Measurements from ENCODE around the gene TMEM213. TPM values are rescaled to one million over a fixed set of nuclear protein-coding genes. Genes with fewer than 3 reads are reported as not detected.

The TMEM213 gene
- total and polyA plus RNA-seq, 10 donors: 0.05 TPM; not detected in 9

DNA sequence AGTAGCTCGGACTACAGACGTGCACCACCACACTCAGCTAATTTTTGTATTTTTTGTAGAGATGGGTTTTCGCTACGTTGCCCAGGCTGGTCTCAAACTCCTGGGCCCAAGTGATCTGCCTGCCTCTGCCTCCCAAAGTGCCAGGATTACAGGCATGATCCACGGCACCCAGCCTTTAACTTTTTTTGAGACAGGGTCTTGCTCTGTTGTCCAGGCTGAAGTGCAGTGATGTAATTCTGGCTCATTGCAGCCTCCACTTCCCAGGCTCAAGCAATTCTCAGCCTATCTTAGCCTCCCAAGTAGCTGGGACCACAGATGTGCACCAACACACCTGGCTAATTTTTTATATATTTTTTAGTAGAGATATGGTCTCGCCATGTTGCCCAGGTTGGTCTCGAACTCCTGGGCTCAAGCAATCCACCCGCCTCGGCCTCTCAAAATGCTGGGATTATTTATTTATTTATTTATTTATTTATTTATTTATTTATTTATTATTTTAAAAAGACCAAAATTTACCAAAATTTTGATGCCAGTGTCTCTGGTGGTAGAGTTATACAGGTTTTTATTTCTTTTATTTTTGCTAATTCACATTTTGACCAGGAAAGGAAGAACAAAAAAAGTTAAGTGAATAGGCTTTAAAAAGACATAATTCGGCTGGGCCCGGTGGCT, 25.2 kb downstream of the TMEM213 start:
- Histone ChIP-seq H3K27me3 (replicated peaks in 1 of 7) (peaks cover 0 to 3% (median 0%) of the 10 kb centered on the region in 7 donors), H3K4me3 (no peak overlapping the region), H3K4me1 (no peaks in the 10 kb centered on the region), H3K9me3 (peaks cover 0 to 5% (median 0%) of the 10 kb centered on the region in 8 donors), H3K36me3 (no peaks in the 10 kb centered on the region), H3K27ac (no peak overlapping the region)
- TF ChIP-seq CTCF (IDR thresholded peaks at IDR 0.05 in 8 of 11, conservative IDR thresholded peaks at IDR 0.05 in 3 of 11) (no peak), POLR2A (IDR thresholded peaks at IDR 0.05) (no peak), POLR2AphosphoS5 (IDR thresholded peaks at IDR 0.05) (no peak)
- intact Hi-C loops (cut with DNase I; ENCODE audit: low total_unique reads): no loop called here
- 88 to 97% (median 91%) methylated on average over 11 of the region's 11 CpGs for WGBS, 5 donors
- no peak for DNase-seq

DNA sequence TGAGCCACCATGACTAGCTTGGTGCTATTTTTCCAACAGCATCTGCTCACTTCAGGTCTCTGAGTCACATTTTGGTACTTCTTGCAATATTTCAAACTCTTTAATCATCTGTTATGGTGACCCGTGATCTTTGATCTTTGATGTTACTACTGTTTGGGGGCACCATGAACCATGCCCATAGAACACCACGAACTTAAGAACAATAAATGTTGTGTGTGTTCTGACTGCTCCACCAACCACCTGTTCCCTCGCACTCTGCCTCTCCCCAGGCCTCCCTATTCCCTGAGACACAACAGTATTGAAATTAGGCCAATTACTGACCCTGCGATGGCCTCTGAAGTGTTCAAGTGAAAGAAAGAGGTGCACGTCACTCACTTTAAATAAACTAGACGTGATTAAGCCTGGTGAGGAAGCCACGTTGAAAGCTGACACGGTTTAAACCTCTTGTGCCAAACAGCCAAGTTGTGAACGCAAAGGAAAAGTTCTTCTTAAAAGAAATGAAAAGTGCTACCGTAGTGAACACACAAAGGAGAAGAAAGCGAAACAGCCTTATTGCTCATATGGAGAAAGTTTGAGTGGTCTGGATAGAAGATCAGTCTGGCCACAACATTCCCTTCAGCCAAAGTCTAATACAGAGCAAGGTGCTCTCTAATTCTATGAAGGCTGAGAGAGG, 27.4 kb downstream of the TMEM213 start:
- TF ChIP-seq CTCF (IDR thresholded peaks at IDR 0.05 in 8 of 11, conservative IDR thresholded peaks at IDR 0.05 in 3 of 11) (no peak), POLR2AphosphoS5 (IDR thresholded peaks at IDR 0.05) (no peak), POLR2A (IDR thresholded peaks at IDR 0.05) (no peak)
- H3K4me1 ChIP-seq: no peaks in the 10 kb centered on the region
- no peak for DNase-seq
- peaks cover 0 to 3% (median 0%) of the 10 kb centered on the region in 7 donors for H3K27me3 ChIP-seq (replicated peaks in 1 of 7)
- intact Hi-C loops (cut with DNase I; ENCODE audit: low total_unique reads): no loop called here
- H3K36me3 ChIP-seq: no peaks in the 10 kb centered on the region
- H3K27ac ChIP-seq: no peak overlapping the region
- 81 to 90% (median 85%) methylated on average over 11 of the region's 11 CpGs for WGBS, 5 donors
- peaks cover 0 to 5% (median 0%) of the 10 kb centered on the region in 8 donors for H3K9me3 ChIP-seq
- H3K4me3 ChIP-seq: no peak overlapping the region

DNA sequence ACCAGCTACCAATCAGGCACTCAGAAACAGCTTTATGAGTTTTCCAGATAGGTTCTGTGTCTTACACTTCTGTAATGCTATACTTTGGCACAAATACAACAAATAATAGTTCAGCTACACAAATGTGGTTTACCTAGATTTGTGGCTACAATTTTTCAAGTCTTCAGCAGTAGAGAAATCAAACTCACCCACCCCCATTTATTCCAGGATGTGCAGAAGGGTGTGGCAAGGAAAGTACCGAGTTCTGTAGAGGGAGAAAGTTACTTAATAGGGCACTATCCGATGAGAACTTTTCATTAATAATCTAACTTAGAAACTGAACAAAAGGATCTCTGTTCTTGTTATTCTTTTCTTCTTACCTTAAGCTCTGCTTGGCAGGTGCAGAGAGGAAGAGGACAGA, 30.5 kb downstream of the TMEM213 start:
- Histone ChIP-seq H3K4me1 (no peaks in the 10 kb centered on the region), H3K36me3 (no peaks in the 10 kb centered on the region), H3K27me3 (replicated peaks in 1 of 7) (peaks cover 0 to 3% (median 0%) of the 10 kb centered on the region in 7 donors), H3K9me3 (peaks cover 0 to 5% (median 0%) of the 10 kb centered on the region in 8 donors), H3K27ac (no peak overlapping the region), H3K4me3 (no peak overlapping the region)
- intact Hi-C loops (cut with DNase I; ENCODE audit: low total_unique reads): no loop called here
- WGBS, 5 donors: 70 to 76% (median 73%) methylated on average over 2 of the region's 2 CpGs
- no peak for DNase-seq
- no peak for TF ChIP-seq POLR2A (IDR thresholded peaks at IDR 0.05)
- no peak for TF ChIP-seq POLR2AphosphoS5 (IDR thresholded peaks at IDR 0.05)
- no peak for TF ChIP-seq CTCF (IDR thresholded peaks at IDR 0.05 in 8 of 11, conservative IDR thresholded peaks at IDR 0.05 in 3 of 11)

- intact Hi-C loops (cut with DNase I; ENCODE audit: low total_unique reads): no loop called here
- WGBS, 5 donors: 78 to 94% (median 89%) methylated on average over 11 of the region's 11 CpGs
- Histone ChIP-seq H3K9me3 (peaks cover 0 to 5% (median 0%) of the 10 kb centered on the region in 8 donors), H3K27me3 (replicated peaks in 1 of 7) (peaks cover 0 to 3% (median 0%) of the 10 kb centered on the region in 7 donors), H3K4me3 (no peak overlapping the region), H3K36me3 (no peaks in the 10 kb centered on the region), H3K27ac (no peak overlapping the region), H3K4me1 (no peaks in the 10 kb centered on the region)
- TF ChIP-seq POLR2AphosphoS5 (IDR thresholded peaks at IDR 0.05): no peak
- no peak for TF ChIP-seq CTCF (IDR thresholded peaks at IDR 0.05 in 8 of 11, conservative IDR thresholded peaks at IDR 0.05 in 3 of 11)
- no peak for TF ChIP-seq POLR2A (IDR thresholded peaks at IDR 0.05)
- DNase-seq: no peak
Observed at GRCh38 chr7:138829335-138829734, 31.5 kb downstream of the TMEM213 start.
